Measurements from ENCODE around the gene ZSCAN18.

ZSCAN18 gene

DNA sequence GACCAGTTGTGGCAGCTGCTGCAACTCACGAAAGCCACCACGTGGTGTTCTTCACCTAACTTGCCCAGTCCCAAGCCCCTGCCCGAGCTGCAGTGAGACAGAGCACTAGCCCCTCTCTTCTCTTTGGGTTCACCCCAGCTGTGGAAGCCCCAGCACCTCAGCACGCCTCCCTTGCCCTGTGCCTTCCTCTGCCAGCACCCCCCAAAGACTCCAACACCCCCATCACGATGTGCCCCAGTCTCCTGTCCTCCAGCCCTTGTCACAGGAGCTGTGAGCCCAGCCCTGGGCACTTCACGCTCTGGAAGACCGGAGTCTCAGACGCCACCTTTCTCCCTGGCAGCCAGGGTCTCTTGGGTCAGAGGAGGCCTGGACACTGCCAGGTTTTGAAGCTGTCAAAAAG, 41.2 kb downstream of the ZSCAN18 start:
- H3K36me3 ChIP-seq (ENCODE audit: control insufficient read depth, insufficient read depth, low read length): no peaks in the 10 kb centered on the region
- H3K27me3 ChIP-seq (ENCODE audit: control insufficient read depth, insufficient read depth, low read length): no peaks in the 10 kb centered on the region

DNA sequence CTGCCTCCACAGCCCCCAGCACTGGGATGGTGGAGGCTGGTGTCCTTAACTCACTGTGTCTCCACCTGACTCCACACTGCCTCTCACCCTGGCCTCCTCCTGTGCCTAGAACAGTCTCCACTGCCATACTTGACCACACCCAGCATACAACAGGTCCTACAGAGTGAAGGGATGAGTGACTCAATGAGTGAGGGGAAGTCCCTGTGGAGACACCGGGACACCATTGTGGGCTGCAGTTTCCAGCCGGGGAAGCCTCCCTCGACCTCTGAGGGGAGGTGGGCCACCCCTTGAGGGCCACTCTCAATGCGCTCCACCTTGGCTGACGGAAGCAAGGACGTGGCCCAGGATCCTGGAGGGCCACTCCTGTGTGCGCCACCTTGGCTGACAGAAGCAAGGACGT, 41.8 kb downstream of the ZSCAN18 start:
- no peak overlapping the region for H3K27ac ChIP-seq (ENCODE audit: low read depth, low read length)
- H3K36me3 ChIP-seq (ENCODE audit: control insufficient read depth, insufficient read depth, low read length): no peaks in the 10 kb centered on the region
- H3K9ac ChIP-seq (ENCODE audit: low read depth, low read length): no peak overlapping the region
- H3K4me3 ChIP-seq (ENCODE audit: low read depth, low read length): no peak overlapping the region
- H3K4me1 ChIP-seq (ENCODE audit: control insufficient read depth, insufficient read depth, low read length): peaks cover 5% of the 10 kb centered on the region; the same call in 1 of the 2 replicates
- peaks cover 43% of the 10 kb centered on the region for H3K9me3 ChIP-seq (ENCODE audit: control insufficient read depth, insufficient read depth, low read length)
- H3K27me3 ChIP-seq (ENCODE audit: control insufficient read depth, insufficient read depth, low read length): no peaks in the 10 kb centered on the region

More for the DNA sequence above, 41.2 kb downstream of the ZSCAN18 start:
- H3K4me3 ChIP-seq (ENCODE audit: low read depth, low read length): no peak overlapping the region
- H3K9me3 ChIP-seq (ENCODE audit: control insufficient read depth, insufficient read depth, low read length): peaks cover 42% of the 10 kb centered on the region
- peaks cover 5% of the 10 kb centered on the region; the same call in 1 of the 2 replicates for H3K4me1 ChIP-seq (ENCODE audit: control insufficient read depth, insufficient read depth, low read length)
- no peak overlapping the region for H3K9ac ChIP-seq (ENCODE audit: low read depth, low read length)
- H3K27ac ChIP-seq (ENCODE audit: low read depth, low read length): no peak overlapping the region

- Histone ChIP-seq H3K4me1 (ENCODE audit: control insufficient read depth, insufficient read depth, low read length) (peaks cover 5% of the 10 kb centered on the region; the same call in 1 of the 2 replicates), H3K27ac (ENCODE audit: low read depth, low read length) (no peak overlapping the region), H3K9ac (ENCODE audit: low read depth, low read length) (no peak overlapping the region), H3K4me3 (ENCODE audit: low read depth, low read length) (no peak overlapping the region), H3K36me3 (ENCODE audit: control insufficient read depth, insufficient read depth, low read length) (no peaks in the 10 kb centered on the region), H3K27me3 (ENCODE audit: control insufficient read depth, insufficient read depth, low read length) (no peaks in the 10 kb centered on the region), H3K9me3 (ENCODE audit: control insufficient read depth, insufficient read depth, low read length) (peaks cover 45% of the 10 kb centered on the region)
Observed at GRCh38 chr19:58054901-58055874, 42.8 kb downstream of the ZSCAN18 start.

DNA sequence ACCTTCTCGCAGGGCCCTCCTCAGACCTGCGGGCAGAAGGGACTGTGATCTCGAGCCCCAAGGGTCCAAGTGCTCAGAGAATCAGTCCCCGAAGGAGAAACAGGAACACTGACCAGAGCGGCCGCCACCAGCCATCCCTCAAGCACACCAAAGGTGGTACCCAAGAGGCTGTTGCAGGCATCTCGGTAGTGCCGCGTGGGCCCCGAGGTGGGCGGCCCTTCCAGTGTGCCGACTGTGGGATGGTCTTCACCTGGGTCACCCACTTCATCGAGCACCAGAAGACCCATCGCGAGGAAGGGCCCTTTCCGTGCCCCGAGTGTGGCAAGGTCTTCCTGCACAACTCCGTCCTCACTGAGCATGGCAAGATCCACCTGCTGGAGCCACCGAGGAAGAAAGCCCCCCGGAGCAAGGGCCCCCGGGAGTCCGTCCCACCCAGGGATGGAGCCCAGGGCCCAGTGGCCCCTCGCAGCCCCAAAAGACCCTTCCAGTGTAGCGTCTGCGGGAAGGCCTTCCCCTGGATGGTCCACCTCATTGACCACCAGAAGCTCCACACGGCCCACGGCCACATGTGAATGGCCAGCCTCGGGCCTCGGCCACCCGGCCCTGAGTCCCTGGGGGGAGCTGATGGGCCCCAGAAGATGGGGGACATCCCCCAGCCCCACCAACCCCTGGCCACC, 44.4 kb downstream of the ZSCAN18 start:
- H3K27ac ChIP-seq (ENCODE audit: low read depth, low read length): no peak overlapping the region
- H3K4me1 ChIP-seq (ENCODE audit: control insufficient read depth, insufficient read depth, low read length): peaks cover 2% of the 10 kb centered on the region; the same call in 1 of the 2 replicates
- H3K4me3 ChIP-seq (ENCODE audit: low read depth, low read length): no peak overlapping the region
- H3K27me3 ChIP-seq (ENCODE audit: control insufficient read depth, insufficient read depth, low read length): no peaks in the 10 kb centered on the region
- H3K9ac ChIP-seq (ENCODE audit: low read depth, low read length): no peak overlapping the region
- peaks cover 53% of the 10 kb centered on the region for H3K9me3 ChIP-seq (ENCODE audit: control insufficient read depth, insufficient read depth, low read length)
- no peaks in the 10 kb centered on the region for H3K36me3 ChIP-seq (ENCODE audit: control insufficient read depth, insufficient read depth, low read length)

- Histone ChIP-seq H3K4me3 (ENCODE audit: low read depth, low read length) (no peak overlapping the region), H3K9ac (ENCODE audit: low read depth, low read length) (no peak overlapping the region), H3K36me3 (ENCODE audit: control insufficient read depth, insufficient read depth, low read length) (no peaks in the 10 kb centered on the region), H3K9me3 (ENCODE audit: control insufficient read depth, insufficient read depth, low read length) (peaks cover 64% of the 10 kb centered on the region), H3K27me3 (ENCODE audit: control insufficient read depth, insufficient read depth, low read length) (no peaks in the 10 kb centered on the region), H3K4me1 (ENCODE audit: control insufficient read depth, insufficient read depth, low read length) (no peaks in the 10 kb centered on the region), H3K27ac (ENCODE audit: low read depth, low read length) (no peak overlapping the region)
Observed at GRCh38 chr19:58052256-58052655, 45.8 kb downstream of the ZSCAN18 start.

DNA sequence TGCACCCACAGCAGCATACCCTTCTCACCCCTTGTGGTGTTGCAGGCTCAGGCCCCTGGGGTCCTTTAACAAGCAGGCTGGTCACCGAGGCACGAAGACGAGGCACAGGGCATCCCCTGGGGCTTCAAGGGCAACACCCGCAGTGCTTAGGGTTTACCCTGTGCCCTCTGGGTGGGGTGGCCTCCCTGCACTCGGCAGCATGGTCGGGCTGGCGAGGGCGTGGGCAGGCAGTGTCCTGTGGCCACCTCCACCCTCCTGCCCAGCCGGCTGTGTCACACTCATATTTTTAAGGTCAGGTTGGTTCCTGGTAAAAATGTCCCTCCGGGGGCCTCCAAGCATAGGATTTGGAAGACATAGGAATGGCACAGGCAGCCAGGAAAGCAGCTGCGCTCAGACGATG, 50.4 kb downstream of the ZSCAN18 start:
- no peak overlapping the region for H3K27ac ChIP-seq (ENCODE audit: low read depth, low read length)
- H3K36me3 ChIP-seq (ENCODE audit: control insufficient read depth, insufficient read depth, low read length): no peaks in the 10 kb centered on the region
- no peaks in the 10 kb centered on the region for H3K27me3 ChIP-seq (ENCODE audit: control insufficient read depth, insufficient read depth, low read length)
- H3K4me3 ChIP-seq (ENCODE audit: low read depth, low read length): no peak overlapping the region
- no peak overlapping the region for H3K9ac ChIP-seq (ENCODE audit: low read depth, low read length)
- no peaks in the 10 kb centered on the region for H3K4me1 ChIP-seq (ENCODE audit: control insufficient read depth, insufficient read depth, low read length)
- H3K9me3 ChIP-seq (ENCODE audit: control insufficient read depth, insufficient read depth, low read length): peaks cover 55% of the 10 kb centered on the region

DNA sequence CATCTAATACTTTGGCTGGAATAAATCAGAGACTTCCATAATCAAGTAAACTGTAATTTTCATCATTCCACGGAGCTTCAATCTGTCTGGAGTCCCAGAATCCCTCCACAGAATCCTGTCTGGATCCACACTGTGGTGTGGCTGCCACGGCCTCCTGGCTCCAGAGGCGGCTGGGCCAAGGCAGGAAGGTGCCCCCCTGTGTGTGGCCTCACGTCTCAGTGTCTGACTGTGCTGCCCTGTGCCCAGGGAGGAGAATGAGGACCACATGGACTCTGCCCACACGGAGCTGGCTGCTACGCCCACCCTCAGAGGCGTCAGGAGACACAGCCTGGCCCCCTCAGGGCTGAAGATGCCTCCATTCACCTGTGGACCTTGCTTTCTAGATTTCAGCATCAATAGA, 51.2 kb downstream of the ZSCAN18 start:
- Histone ChIP-seq H3K9me3 (ENCODE audit: control insufficient read depth, insufficient read depth, low read length) (peaks cover 50% of the 10 kb centered on the region), H3K4me1 (ENCODE audit: control insufficient read depth, insufficient read depth, low read length) (no peaks in the 10 kb centered on the region), H3K36me3 (ENCODE audit: control insufficient read depth, insufficient read depth, low read length) (no peaks in the 10 kb centered on the region), H3K4me3 (ENCODE audit: low read depth, low read length) (no peak overlapping the region), H3K27me3 (ENCODE audit: control insufficient read depth, insufficient read depth, low read length) (no peaks in the 10 kb centered on the region), H3K27ac (ENCODE audit: low read depth, low read length) (no peak overlapping the region), H3K9ac (ENCODE audit: low read depth, low read length) (no peak overlapping the region)

DNA sequence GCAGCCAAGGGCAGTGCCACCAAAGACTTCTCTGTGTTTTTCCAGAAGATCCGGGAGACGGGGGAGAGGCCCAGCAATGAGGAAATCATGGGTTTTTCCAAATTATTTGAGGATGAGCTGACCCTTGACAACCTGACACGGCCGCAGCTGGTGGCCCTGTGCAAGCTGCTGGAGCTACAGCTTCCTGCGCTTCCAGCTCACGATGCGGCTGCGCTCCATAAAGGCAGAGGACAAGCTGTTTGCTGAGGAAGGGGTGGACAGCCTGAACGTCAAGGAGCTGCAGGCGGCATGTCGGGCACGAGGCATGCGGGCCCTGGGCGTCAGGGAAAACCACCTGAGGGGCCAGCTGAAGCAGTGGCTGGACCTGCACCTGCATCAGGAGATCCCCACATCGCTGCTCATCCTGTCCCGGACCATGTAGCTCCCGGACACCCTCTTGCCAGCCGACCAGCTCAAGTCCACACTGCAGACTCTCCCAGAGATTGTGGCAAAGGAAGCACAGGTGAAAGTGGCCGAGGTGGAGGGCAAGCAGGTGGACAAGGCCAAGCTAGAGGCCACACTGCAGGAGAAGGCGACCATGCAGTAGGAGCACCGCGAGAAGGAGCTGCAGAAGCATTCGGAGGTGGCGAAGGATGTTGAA, 52.5 kb downstream of the ZSCAN18 start:
- H3K9me3 ChIP-seq (ENCODE audit: control insufficient read depth, insufficient read depth, low read length): peaks cover 43% of the 10 kb centered on the region
- H3K4me1 ChIP-seq (ENCODE audit: control insufficient read depth, insufficient read depth, low read length): no peaks in the 10 kb centered on the region
- H3K9ac ChIP-seq (ENCODE audit: low read depth, low read length): no peak overlapping the region
- no peaks in the 10 kb centered on the region for H3K36me3 ChIP-seq (ENCODE audit: control insufficient read depth, insufficient read depth, low read length)
- H3K27ac ChIP-seq (ENCODE audit: low read depth, low read length): no peak overlapping the region
- no peaks in the 10 kb centered on the region for H3K27me3 ChIP-seq (ENCODE audit: control insufficient read depth, insufficient read depth, low read length)
- H3K4me3 ChIP-seq (ENCODE audit: low read depth, low read length): no peak overlapping the region

DNA sequence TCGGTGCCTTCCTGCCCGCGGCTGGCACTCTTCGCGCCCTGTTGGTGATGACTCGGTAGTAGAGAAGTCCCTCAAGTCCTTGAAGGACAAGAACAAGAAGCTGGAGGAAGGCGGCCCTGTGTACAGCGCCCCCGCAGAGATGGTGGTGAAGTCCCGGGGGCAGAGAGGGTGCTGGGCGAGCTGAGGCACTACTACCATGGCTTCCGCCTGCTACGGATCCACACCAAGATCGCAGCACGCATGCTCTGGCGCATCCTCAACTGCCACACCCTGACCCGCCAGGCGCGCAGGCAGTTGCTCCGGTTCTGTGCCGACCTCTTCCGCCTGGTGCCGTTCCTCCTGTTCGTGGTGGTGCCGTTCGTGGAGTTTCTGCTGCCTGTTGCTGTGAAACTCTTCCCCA, 53.1 kb downstream of the ZSCAN18 start:
- H3K36me3 ChIP-seq (ENCODE audit: control insufficient read depth, insufficient read depth, low read length): no peaks in the 10 kb centered on the region
- no peaks in the 10 kb centered on the region for H3K27me3 ChIP-seq (ENCODE audit: control insufficient read depth, insufficient read depth, low read length)
- no peak overlapping the region for H3K9ac ChIP-seq (ENCODE audit: low read depth, low read length)
- H3K4me3 ChIP-seq (ENCODE audit: low read depth, low read length): no peak overlapping the region
- no peak overlapping the region for H3K27ac ChIP-seq (ENCODE audit: low read depth, low read length)
- peaks cover 44% of the 10 kb centered on the region for H3K9me3 ChIP-seq (ENCODE audit: control insufficient read depth, insufficient read depth, low read length)
- no peaks in the 10 kb centered on the region for H3K4me1 ChIP-seq (ENCODE audit: control insufficient read depth, insufficient read depth, low read length)

- Histone ChIP-seq H3K36me3 (ENCODE audit: control insufficient read depth, insufficient read depth, low read length) (no peaks in the 10 kb centered on the region), H3K9me3 (ENCODE audit: control insufficient read depth, insufficient read depth, low read length) (peaks cover 39% of the 10 kb centered on the region), H3K9ac (ENCODE audit: low read depth, low read length) (no peak overlapping the region), H3K27me3 (ENCODE audit: control insufficient read depth, insufficient read depth, low read length) (no peaks in the 10 kb centered on the region), H3K27ac (ENCODE audit: low read depth, low read length) (no peak overlapping the region), H3K4me1 (ENCODE audit: control insufficient read depth, insufficient read depth, low read length) (no peaks in the 10 kb centered on the region), H3K4me3 (ENCODE audit: low read depth, low read length) (no peak overlapping the region)
Observed at GRCh38 chr19:58044391-58044790, 53.6 kb downstream of the ZSCAN18 start.

Measured in HUES48 (cell line).